Measurements from ENCODE around the gene NAV1. TPM values are rescaled to one million over a fixed set of nuclear protein-coding genes. Genes with fewer than 3 reads are reported as not detected.

Gene NAV1
- total and polyA plus RNA-seq, 9 of the 15 experiments (the other 6 are each of a cell fraction or from before 2014, with no cell fraction given) = 0.91 to 16.8 (median 3.2) TPM

DNA sequence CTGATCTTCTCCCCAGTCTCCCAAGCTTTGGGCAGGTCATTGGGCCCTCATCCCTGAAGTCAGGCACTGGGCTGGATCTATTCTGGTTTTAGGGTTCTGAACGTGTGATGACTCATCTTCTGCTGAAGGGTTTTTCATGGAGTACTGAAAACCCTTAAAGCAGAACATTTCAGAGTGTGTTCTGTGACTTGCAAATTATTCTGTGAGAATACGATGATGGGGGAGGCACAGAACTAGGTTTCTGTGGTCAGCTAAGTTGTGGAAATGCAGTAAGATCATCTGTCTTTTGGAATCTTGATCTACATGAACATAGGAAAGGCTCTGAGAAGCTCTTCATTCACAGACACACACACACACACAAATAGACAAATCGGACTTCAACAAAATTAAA lies 46.2 kb downstream of the NAV1 start (continued):
- TF ChIP-seq JUN (IDR thresholded peaks at IDR 0.05; ENCODE audit: borderline replicate concordance, low read depth, low read length) = peak; percentile 66; the same call in 1 of the 2 replicates
- TF ChIP-seq JUN (CRISPR knock-in tag; IDR thresholded peaks at IDR 0.05; ENCODE audit: borderline replicate concordance) = no peak
- TF ChIP-seq POLR3G (IDR thresholded peaks at IDR 0.05; ENCODE audit: extremely low read depth, insufficient read length, insufficient replicate concordance) = no peak
- TF ChIP-seq, protein P1, sequence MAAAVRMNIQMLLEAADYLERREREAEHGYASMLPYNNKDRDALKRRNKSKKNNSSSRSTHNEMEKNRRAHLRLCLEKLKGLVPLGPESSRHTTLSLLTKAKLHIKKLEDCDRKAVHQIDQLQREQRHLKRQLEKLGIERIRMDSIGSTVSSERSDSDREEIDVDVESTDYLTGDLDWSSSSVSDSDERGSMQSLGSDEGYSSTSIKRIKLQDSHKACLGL (CRISPR knock-in tag; IDR thresholded peaks at IDR 0.05; ENCODE audit: borderline replicate concordance, poor library complexity, severe bottlenecking) = no peak
- TF ChIP-seq FOXK1 (CRISPR knock-in tag; IDR thresholded peaks at IDR 0.05; ENCODE audit: borderline replicate concordance) = no peak
- TF ChIP-seq MTA1 (IDR thresholded peaks at IDR 0.05; ENCODE audit: borderline replicate concordance) = 0 out of 2 replicates have a peak, but pooled peaks have one; percentile 41
- no peak for TF ChIP-seq ATF7 (IDR thresholded peaks at IDR 0.05)
- peak; percentile 30; the same call in 1 of the 2 replicates for TF ChIP-seq MAFK (IDR thresholded peaks at IDR 0.05; ENCODE audit: low read length)
- no peak for TF ChIP-seq FOXK2 (conservative IDR thresholded peaks at IDR 0.05 in 1 of 2, IDR thresholded peaks at IDR 0.05 in 1 of 2; ENCODE audit: low read depth in 2 of 2)
- TF ChIP-seq ZNF253 (CRISPR knock-in tag; conservative IDR thresholded peaks at IDR 0.05) = no peak
- TF ChIP-seq ZNF232 (CRISPR knock-in tag; IDR thresholded peaks at IDR 0.05) = no peak
- no peak for TF ChIP-seq RBFOX2 (IDR thresholded peaks at IDR 0.05; ENCODE audit: low read depth, low read length)
- TF ChIP-seq BCOR (IDR thresholded peaks at IDR 0.05) = no peak
- no peak for TF ChIP-seq ZNF175 (CRISPR knock-in tag; IDR thresholded peaks at IDR 0.05; ENCODE audit: low read depth)
- TF ChIP-seq C11orf30 (IDR thresholded peaks at IDR 0.05; ENCODE audit: low read depth) = peak; percentile 77; the same call in 1 of the 2 replicates
- TF ChIP-seq GTF2E2 (tag; IDR thresholded peaks at IDR 0.05) = peak; percentile 32; the same call in 1 of the 2 replicates
- TF ChIP-seq TEAD1 (CRISPR knock-in tag; IDR thresholded peaks at IDR 0.05) = 0 out of 4 replicates have a peak, but pooled peaks of 1 of the 2 experiments have one; percentile 19
- TF ChIP-seq, protein P2, sequence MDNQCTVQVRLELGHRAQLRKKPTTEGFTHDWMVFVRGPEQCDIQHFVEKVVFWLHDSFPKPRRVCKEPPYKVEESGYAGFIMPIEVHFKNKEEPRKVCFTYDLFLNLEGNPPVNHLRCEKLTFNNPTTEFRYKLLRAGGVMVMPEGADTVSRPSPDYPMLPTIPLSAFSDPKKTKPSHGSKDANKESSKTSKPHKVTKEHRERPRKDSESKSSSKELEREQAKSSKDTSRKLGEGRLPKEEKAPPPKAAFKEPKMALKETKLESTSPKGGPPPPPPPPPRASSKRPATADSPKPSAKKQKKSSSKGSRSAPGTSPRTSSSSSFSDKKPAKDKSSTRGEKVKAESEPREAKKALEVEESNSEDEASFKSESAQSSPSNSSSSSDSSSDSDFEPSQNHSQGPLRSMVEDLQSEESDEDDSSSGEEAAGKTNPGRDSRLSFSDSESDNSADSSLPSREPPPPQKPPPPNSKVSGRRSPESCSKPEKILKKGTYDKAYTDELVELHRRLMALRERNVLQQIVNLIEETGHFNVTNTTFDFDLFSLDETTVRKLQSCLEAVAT (IDR thresholded peaks at IDR 0.05) = peak in 1 of 2 experiments; percentile 69; a peak in 1 of 4 replicates
- TF ChIP-seq, protein P3, sequence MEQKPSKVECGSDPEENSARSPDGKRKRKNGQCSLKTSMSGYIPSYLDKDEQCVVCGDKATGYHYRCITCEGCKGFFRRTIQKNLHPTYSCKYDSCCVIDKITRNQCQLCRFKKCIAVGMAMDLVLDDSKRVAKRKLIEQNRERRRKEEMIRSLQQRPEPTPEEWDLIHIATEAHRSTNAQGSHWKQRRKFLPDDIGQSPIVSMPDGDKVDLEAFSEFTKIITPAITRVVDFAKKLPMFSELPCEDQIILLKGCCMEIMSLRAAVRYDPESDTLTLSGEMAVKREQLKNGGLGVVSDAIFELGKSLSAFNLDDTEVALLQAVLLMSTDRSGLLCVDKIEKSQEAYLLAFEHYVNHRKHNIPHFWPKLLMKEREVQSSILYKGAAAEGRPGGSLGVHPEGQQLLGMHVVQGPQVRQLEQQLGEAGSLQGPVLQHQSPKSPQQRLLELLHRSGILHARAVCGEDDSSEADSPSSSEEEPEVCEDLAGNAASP (IDR thresholded peaks at IDR 0.05) = no peak
- no peak for TF ChIP-seq SMAD2 (IDR thresholded peaks at IDR 0.05; ENCODE audit: low read depth, low read length)
- TF ChIP-seq, protein P4, sequence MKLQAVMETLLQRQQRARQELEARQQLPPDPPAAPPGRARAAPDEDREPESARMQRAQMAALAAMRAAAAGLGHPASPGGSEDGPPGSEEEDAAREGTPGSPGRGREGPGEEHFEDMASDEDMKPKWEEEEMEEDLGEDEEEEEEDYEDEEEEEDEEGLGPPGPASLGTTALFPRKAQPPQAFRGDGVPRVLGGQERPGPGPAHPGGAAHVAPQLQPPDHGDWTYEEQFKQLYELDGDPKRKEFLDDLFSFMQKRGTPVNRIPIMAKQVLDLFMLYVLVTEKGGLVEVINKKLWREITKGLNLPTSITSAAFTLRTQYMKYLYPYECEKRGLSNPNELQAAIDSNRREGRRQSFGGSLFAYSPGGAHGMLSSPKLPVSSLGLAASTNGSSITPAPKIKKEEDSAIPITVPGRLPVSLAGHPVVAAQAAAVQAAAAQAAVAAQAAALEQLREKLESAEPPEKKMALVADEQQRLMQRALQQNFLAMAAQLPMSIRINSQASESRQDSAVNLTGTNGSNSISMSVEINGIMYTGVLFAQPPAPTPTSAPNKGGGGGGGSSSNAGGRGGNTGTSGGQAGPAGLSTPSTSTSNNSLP (IDR thresholded peaks at IDR 0.05; ENCODE audit: borderline replicate concordance, low read depth, low read length) = no peak
- TF ChIP-seq CBFA2T3 (IDR thresholded peaks at IDR 0.05) = peak; percentile 16; the same call in 1 of the 2 replicates
- TF ChIP-seq, protein P5, sequence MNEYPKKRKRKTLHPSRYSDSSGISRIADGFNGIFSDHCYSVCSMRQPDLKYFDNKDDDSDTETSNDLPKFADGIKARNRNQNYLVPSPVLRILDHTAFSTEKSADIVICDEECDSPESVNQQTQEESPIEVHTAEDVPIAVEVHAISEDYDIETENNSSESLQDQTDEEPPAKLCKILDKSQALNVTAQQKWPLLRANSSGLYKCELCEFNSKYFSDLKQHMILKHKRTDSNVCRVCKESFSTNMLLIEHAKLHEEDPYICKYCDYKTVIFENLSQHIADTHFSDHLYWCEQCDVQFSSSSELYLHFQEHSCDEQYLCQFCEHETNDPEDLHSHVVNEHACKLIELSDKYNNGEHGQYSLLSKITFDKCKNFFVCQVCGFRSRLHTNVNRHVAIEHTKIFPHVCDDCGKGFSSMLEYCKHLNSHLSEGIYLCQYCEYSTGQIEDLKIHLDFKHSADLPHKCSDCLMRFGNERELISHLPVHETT (CRISPR knock-in tag; conservative IDR thresholded peaks at IDR 0.05 in 1 of 2, IDR thresholded peaks at IDR 0.05 in 1 of 2) = peak in 1 of 2 experiments; percentile 79; a peak in 2 of 4 replicates

Measured in K562 (cell line).